ENCODE results near the gene OXA1L.

DNA sequence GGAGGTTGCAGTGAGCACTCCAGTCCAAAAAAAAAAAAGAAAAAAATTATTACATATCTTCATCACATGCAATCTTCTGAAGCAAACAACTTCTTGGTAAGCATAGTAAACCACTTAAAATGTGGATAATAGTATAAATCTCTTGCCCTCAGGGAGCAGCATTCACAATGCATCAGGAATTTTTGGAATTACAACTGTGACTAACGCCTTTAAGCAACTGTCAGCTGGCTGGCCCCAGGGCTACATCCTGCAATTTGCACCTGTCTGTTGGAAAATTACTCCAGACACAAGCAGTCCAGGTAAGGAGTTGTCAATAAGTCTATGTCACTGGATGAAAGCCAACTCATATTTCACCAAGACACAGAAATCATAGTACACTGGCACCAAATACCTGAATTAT is 54.2 kb downstream of the OXA1L start:
- no peak for TF ChIP-seq EZH2 (IDR thresholded peaks at IDR 0.05)
- TF ChIP-seq, protein P1, sequence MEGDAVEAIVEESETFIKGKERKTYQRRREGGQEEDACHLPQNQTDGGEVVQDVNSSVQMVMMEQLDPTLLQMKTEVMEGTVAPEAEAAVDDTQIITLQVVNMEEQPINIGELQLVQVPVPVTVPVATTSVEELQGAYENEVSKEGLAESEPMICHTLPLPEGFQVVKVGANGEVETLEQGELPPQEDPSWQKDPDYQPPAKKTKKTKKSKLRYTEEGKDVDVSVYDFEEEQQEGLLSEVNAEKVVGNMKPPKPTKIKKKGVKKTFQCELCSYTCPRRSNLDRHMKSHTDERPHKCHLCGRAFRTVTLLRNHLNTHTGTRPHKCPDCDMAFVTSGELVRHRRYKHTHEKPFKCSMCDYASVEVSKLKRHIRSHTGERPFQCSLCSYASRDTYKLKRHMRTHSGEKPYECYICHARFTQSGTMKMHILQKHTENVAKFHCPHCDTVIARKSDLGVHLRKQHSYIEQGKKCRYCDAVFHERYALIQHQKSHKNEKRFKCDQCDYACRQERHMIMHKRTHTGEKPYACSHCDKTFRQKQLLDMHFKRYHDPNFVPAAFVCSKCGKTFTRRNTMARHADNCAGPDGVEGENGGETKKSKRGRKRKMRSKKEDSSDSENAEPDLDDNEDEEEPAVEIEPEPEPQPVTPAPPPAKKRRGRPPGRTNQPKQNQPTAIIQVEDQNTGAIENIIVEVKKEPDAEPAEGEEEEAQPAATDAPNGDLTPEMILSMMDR (IDR thresholded peaks at IDR 0.05) = no peak

All from neural progenitor cell (in vitro differentiated cells).